GM21367 (cell line): ENCODE measurements around the gene JMJD1C.
"Not testable (repeated sequence)": the region's sequence is repeated elsewhere in the genome, so short reads cannot be mapped to it uniquely, and the experiment has no call there.

Source experiments
- ATAC-seq: cut with Tn5 transposase; IDR thresholded peaks from one replicate; pipeline ENCODE4 v1.9.1; 2021; ENCODE audit not compliant: unreplicated experiment

Gene JMJD1C

GRCh38 chr10:63300801-63301200, 165.0 kb downstream of the JMJD1C start:
- no peak for ATAC-seq

- ATAC-seq = no peak
These were observed 167.8 kb downstream of the JMJD1C start for GRCh38 chr10:63297941-63298340.

GRCh38 chr10:63294781-63295180, 171.0 kb downstream of the JMJD1C start:
- no peak for ATAC-seq

- not testable (repeated sequence) for ATAC-seq
These were observed 172.9 kb downstream of the JMJD1C start for GRCh38 chr10:63292847-63293246.

GRCh38 chr10:63288170-63288569, 177.6 kb downstream of the JMJD1C start:
- no peak for ATAC-seq

GRCh38 chr10:63286754-63287264, 179.0 kb downstream of the JMJD1C start:
- peak; percentile 74 for ATAC-seq

- peak; percentile 42 for ATAC-seq
These were observed 179.4 kb downstream of the JMJD1C start for GRCh38 chr10:63286340-63286739.

GRCh38 chr10:63283901-63284300, 181.9 kb downstream of the JMJD1C start:
- ATAC-seq = not testable (repeated sequence)

GRCh38 chr10:63283093-63283492, 182.7 kb downstream of the JMJD1C start:
- ATAC-seq = no peak

- no peak for ATAC-seq
These were observed 183.8 kb downstream of the JMJD1C start for GRCh38 chr10:63281967-63282366.

GRCh38 chr10:63280386-63280785, 185.4 kb downstream of the JMJD1C start:
- ATAC-seq = no peak

GRCh38 chr10:63275094-63275493, 190.7 kb downstream of the JMJD1C start:
- no peak for ATAC-seq

GRCh38 chr10:63273577-63273976, 192.2 kb downstream of the JMJD1C start:
- ATAC-seq = no peak

GRCh38 chr10:63268798-63269503, 196.8 kb downstream of the JMJD1C start:
- ATAC-seq = peak; percentile 94

- ATAC-seq = no peak
These were observed 197.5 kb downstream of the JMJD1C start for GRCh38 chr10:63268149-63268797.

GRCh38 chr10:63267414-63268148, 198.2 kb downstream of the JMJD1C start:
- no peak for ATAC-seq

GRCh38 chr10:63266391-63267316, 199.1 kb downstream of the JMJD1C start:
- ATAC-seq = no peak

GRCh38 chr10:63265683-63266235, 200.0 kb downstream of the JMJD1C start:
- no peak for ATAC-seq

GRCh38 chr10:63265222-63265617, 200.6 kb downstream of the JMJD1C start:
- no peak for ATAC-seq

- no peak for ATAC-seq
These were observed 201.1 kb downstream of the JMJD1C start for GRCh38 chr10:63264617-63265221.
